Sigmoid colon (tissue), 4 donors: ENCODE data around the gene SLC24A4.

Experiments used
- EP300 ChIP-seq, 4 donors: sonication (generic); formaldehyde crosslinking; IDR thresholded peaks; one replicate each; pipeline ENCODE4 v1.6.1; 2017; ENCODE audit warnings: antibody characterized with exemption in 4 of 4
- POLR2A ChIP-seq, 2 donors: fragments of 450-650 bp; IDR thresholded peaks; one replicate each; pipeline ENCODE4 v1.6.1; 2016; ENCODE audit warnings: antibody characterized with exemption in 2 of 2, mild to moderate bottlenecking in 2 of 2, moderate library complexity in 2 of 2
- POLR2AphosphoS5 ChIP-seq, 4 donors: sonication (generic); formaldehyde crosslinking; IDR thresholded peaks; one replicate each; pipeline ENCODE4 v1.6.1; 2017; ENCODE audit warnings: antibody characterized with exemption in 4 of 4
- TF ChIP-seq, protein P1 (sequence below), 4 experiments: fragments of 450-650 bp in 3 of 4; fragments of 200-600 bp in 1 of 4; IDR thresholded peaks; one replicate each; pipeline ENCODE4 v1.5.1; 2016 to 2019; ENCODE audit warnings: antibody characterized with exemption in 4 of 4, mild to moderate bottlenecking in 3 of 4, moderate library complexity in 2 of 4

GRCh38 chr14:92520102-92521057 lies 197.4 kb downstream of the SLC24A4 start:
- TF ChIP-seq EP300 (IDR thresholded peaks at IDR 0.05) (no peak), POLR2A (IDR thresholded peaks at IDR 0.05) (no peak), POLR2AphosphoS5 (IDR thresholded peaks at IDR 0.05) (no peak)
- TF ChIP-seq, protein P1, sequence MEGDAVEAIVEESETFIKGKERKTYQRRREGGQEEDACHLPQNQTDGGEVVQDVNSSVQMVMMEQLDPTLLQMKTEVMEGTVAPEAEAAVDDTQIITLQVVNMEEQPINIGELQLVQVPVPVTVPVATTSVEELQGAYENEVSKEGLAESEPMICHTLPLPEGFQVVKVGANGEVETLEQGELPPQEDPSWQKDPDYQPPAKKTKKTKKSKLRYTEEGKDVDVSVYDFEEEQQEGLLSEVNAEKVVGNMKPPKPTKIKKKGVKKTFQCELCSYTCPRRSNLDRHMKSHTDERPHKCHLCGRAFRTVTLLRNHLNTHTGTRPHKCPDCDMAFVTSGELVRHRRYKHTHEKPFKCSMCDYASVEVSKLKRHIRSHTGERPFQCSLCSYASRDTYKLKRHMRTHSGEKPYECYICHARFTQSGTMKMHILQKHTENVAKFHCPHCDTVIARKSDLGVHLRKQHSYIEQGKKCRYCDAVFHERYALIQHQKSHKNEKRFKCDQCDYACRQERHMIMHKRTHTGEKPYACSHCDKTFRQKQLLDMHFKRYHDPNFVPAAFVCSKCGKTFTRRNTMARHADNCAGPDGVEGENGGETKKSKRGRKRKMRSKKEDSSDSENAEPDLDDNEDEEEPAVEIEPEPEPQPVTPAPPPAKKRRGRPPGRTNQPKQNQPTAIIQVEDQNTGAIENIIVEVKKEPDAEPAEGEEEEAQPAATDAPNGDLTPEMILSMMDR (IDR thresholded peaks at IDR 0.05) = no peak
